Stimulated activated CD4-positive, alpha-beta T cell treated with anti-CD3 and anti-CD28 coated beads, TNF-alpha, amount 100 ng/mL, for 48 hours (primary cell): ENCODE results near the gene SLFN12L.
"Not testable (repeated sequence)": the region's sequence is repeated elsewhere in the genome, so short reads cannot be mapped to it uniquely, and the experiment has no call there.

Experiments used
- DNase-seq, 3 donors: peaks; one replicate each; pipeline ENCODE4 v3.0.0-alpha.2; 2020; ENCODE audit warnings: low read depth in 3 of 3

The SLFN12L gene

GRCh38 chr17:35542990-35543389, 5.5 kb upstream of the SLFN12L start:
- no peak for DNase-seq

GRCh38 chr17:35541434-35541833, 4.0 kb upstream of the SLFN12L start:
- no peak for DNase-seq

GRCh38 chr17:35540589-35541404, 3.3 kb upstream of the SLFN12L start:
- DNase-seq = no peak

GRCh38 chr17:35539659-35540026, 2.2 kb upstream of the SLFN12L start:
- no peak for DNase-seq

GRCh38 chr17:35536664-35537171, 760 bp downstream of the SLFN12L start:
- no peak for DNase-seq

GRCh38 chr17:35535406-35535805, 2.1 kb downstream of the SLFN12L start:
- DNase-seq = not testable (repeated sequence)

- no peak for DNase-seq
Measured at GRCh38 chr17:35534576-35535093, 2.8 kb downstream of the SLFN12L start.

GRCh38 chr17:35531160-35531559, 6.3 kb downstream of the SLFN12L start:
- no peak for DNase-seq

GRCh38 chr17:35529866-35530265, 7.6 kb downstream of the SLFN12L start:
- no peak for DNase-seq

GRCh38 chr17:35529326-35529725, 8.2 kb downstream of the SLFN12L start:
- DNase-seq = not testable (repeated sequence)

GRCh38 chr17:35523296-35523695, 14.2 kb downstream of the SLFN12L start:
- DNase-seq = no peak

GRCh38 chr17:35521654-35522256, 15.7 kb downstream of the SLFN12L start:
- not testable (repeated sequence) for DNase-seq

GRCh38 chr17:35521150-35521549, 16.3 kb downstream of the SLFN12L start:
- DNase-seq = no peak

GRCh38 chr17:35519906-35520442, 17.5 kb downstream of the SLFN12L start:
- DNase-seq = no peak

- no peak for DNase-seq
Measured at GRCh38 chr17:35519439-35519838, 18.0 kb downstream of the SLFN12L start.

- not testable (repeated sequence) for DNase-seq
Measured at GRCh38 chr17:35518431-35518830, 19.0 kb downstream of the SLFN12L start.

- no peak for DNase-seq
Measured at GRCh38 chr17:35515027-35515426, 22.5 kb downstream of the SLFN12L start.

GRCh38 chr17:35514564-35514963, 22.9 kb downstream of the SLFN12L start:
- no peak for DNase-seq

- DNase-seq = no peak
Measured at GRCh38 chr17:35510052-35510451, 27.4 kb downstream of the SLFN12L start.

- not testable (repeated sequence) for DNase-seq
Measured at GRCh38 chr17:35507714-35508113, 29.8 kb downstream of the SLFN12L start.

- no peak for DNase-seq
Measured at GRCh38 chr17:35499548-35499947, 37.9 kb downstream of the SLFN12L start.

- DNase-seq = no peak
Measured at GRCh38 chr17:35498448-35499178, 38.9 kb downstream of the SLFN12L start.
